ENCODE measurements around the gene MSI2.

DNA sequence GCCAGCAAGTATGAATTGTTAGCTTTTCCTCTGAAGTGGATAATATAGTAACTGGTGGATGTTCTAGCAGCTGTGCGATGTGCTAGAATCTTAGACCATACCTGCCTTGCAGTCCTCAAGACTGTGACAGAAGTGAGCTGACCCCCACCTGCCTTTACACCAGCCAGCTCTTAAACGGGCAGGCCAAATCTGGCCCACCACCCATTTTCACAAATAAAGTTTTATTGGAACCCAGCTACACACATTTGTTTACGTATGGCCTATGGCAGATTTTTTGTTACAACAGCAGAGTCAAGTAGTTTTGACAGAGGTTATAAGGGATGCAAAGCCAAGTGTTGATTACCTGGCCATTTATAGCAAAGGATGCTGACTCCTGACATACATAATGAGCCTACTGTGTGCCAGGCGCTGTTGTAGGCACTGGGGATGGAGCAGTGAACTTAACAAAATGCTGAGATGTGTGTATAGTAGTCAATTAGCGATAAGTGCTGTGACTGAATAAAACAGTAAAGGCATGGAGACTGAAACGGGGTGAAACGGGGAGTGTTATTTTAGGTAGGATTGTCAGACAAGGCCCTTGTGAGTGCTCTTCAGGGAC, 79.0 kb downstream of the MSI2 start:
- TF ChIP-seq, protein P1, sequence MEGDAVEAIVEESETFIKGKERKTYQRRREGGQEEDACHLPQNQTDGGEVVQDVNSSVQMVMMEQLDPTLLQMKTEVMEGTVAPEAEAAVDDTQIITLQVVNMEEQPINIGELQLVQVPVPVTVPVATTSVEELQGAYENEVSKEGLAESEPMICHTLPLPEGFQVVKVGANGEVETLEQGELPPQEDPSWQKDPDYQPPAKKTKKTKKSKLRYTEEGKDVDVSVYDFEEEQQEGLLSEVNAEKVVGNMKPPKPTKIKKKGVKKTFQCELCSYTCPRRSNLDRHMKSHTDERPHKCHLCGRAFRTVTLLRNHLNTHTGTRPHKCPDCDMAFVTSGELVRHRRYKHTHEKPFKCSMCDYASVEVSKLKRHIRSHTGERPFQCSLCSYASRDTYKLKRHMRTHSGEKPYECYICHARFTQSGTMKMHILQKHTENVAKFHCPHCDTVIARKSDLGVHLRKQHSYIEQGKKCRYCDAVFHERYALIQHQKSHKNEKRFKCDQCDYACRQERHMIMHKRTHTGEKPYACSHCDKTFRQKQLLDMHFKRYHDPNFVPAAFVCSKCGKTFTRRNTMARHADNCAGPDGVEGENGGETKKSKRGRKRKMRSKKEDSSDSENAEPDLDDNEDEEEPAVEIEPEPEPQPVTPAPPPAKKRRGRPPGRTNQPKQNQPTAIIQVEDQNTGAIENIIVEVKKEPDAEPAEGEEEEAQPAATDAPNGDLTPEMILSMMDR (IDR thresholded peaks at IDR 0.05) = no peak
- TF ChIP-seq POLR2A (IDR thresholded peaks at IDR 0.05) = no peak
